ENCODE results near the gene CCL20. TPM values are rescaled to one million over a fixed set of nuclear protein-coding genes. Genes with fewer than 3 reads are reported as not detected.
"Not testable (repeated sequence)": the region's sequence is repeated elsewhere in the genome, so short reads cannot be mapped to it uniquely, and the experiment has no call there.

CCL20 gene
- polyA plus RNA-seq, 1 donor from 2014 or later, result not detected

DNA sequence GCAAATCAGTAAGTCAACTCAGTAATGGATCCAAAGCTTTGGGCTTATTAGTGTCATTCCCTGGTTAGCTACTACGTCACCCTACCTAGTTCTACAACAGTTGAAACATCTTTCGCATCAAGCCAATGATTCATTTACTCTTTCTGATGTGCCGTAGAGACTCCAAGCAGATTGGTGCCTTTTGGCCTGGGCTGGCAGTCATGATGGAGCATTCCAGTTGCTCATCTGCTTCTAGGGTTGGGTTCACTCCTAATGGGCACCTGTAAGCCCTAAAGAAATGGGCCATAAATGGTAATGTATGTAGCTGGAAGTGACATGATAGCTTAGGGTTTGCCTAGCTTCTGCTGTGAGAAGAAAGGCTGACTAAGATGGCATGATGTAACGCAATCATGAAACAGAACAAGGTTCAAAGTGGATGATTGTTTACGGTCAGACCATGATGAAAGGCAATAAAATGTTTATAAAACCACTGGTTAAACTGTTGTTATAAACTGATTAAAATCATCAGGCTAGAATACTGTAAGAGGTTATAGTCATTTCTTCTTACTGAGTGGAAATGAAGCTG is 20.4 kb upstream of the CCL20 start:
- Histone ChIP-seq H3K36me3 (ENCODE audit: insufficient read depth, low read length) (no peaks in the 10 kb centered on the region), H3K4me3 (ENCODE audit: low read length) (no peak overlapping the region), H3F3A (ENCODE audit: insufficient read depth, low read length, poor library complexity, severe bottlenecking) (no peaks in the 10 kb centered on the region), H4K20me1 (ENCODE audit: insufficient read depth) (no peaks in the 10 kb centered on the region), H3K27me3 (ENCODE audit: insufficient read depth, low read depth, low read length) (no peaks in the 10 kb centered on the region), H3K4me2 (ENCODE audit: low read length) (no peak overlapping the region), H3K27ac (ENCODE audit: low read length) (no peak overlapping the region), H3K9me2 (ENCODE audit: insufficient read depth, low read length) (no peaks in the 10 kb centered on the region), H3K9ac (ENCODE audit: low read length) (no peak overlapping the region), H3K9me3 (ENCODE audit: low read length) (no peaks in the 10 kb centered on the region), H2AFZ (ENCODE audit: low read depth, low read length) (no peak overlapping the region), H3K79me2 (replicated peaks; ENCODE audit: insufficient read depth, low read length) (no peaks in the 10 kb centered on the region)
- TF ChIP-seq SMC3 (conservative IDR thresholded peaks at IDR 0.05; ENCODE audit: poor library complexity), result no peak
- no peak for TF ChIP-seq MXI1 (conservative IDR thresholded peaks at IDR 0.05; ENCODE audit: poor library complexity, severe bottlenecking)
- no peak for TF ChIP-seq EZH2 (IDR thresholded peaks at IDR 0.05; ENCODE audit: borderline replicate concordance, insufficient read depth, low read length, poor library complexity, severe bottlenecking)
- no peak for TF ChIP-seq RAD21 (conservative IDR thresholded peaks at IDR 0.05)
- TF ChIP-seq, protein P1, sequence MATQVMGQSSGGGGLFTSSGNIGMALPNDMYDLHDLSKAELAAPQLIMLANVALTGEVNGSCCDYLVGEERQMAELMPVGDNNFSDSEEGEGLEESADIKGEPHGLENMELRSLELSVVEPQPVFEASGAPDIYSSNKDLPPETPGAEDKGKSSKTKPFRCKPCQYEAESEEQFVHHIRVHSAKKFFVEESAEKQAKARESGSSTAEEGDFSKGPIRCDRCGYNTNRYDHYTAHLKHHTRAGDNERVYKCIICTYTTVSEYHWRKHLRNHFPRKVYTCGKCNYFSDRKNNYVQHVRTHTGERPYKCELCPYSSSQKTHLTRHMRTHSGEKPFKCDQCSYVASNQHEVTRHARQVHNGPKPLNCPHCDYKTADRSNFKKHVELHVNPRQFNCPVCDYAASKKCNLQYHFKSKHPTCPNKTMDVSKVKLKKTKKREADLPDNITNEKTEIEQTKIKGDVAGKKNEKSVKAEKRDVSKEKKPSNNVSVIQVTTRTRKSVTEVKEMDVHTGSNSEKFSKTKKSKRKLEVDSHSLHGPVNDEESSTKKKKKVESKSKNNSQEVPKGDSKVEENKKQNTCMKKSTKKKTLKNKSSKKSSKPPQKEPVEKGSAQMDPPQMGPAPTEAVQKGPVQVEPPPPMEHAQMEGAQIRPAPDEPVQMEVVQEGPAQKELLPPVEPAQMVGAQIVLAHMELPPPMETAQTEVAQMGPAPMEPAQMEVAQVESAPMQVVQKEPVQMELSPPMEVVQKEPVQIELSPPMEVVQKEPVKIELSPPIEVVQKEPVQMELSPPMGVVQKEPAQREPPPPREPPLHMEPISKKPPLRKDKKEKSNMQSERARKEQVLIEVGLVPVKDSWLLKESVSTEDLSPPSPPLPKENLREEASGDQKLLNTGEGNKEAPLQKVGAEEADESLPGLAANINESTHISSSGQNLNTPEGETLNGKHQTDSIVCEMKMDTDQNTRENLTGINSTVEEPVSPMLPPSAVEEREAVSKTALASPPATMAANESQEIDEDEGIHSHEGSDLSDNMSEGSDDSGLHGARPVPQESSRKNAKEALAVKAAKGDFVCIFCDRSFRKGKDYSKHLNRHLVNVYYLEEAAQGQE (IDR thresholded peaks at IDR 0.05; ENCODE audit: borderline replicate concordance), result no peak
- TF ChIP-seq POLR2AphosphoS5 (IDR thresholded peaks at IDR 0.05), result no peak
- TF ChIP-seq TAF1 (IDR thresholded peaks at IDR 0.05; ENCODE audit: low read depth), result no peak
- TF ChIP-seq, protein P2, sequence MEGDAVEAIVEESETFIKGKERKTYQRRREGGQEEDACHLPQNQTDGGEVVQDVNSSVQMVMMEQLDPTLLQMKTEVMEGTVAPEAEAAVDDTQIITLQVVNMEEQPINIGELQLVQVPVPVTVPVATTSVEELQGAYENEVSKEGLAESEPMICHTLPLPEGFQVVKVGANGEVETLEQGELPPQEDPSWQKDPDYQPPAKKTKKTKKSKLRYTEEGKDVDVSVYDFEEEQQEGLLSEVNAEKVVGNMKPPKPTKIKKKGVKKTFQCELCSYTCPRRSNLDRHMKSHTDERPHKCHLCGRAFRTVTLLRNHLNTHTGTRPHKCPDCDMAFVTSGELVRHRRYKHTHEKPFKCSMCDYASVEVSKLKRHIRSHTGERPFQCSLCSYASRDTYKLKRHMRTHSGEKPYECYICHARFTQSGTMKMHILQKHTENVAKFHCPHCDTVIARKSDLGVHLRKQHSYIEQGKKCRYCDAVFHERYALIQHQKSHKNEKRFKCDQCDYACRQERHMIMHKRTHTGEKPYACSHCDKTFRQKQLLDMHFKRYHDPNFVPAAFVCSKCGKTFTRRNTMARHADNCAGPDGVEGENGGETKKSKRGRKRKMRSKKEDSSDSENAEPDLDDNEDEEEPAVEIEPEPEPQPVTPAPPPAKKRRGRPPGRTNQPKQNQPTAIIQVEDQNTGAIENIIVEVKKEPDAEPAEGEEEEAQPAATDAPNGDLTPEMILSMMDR (IDR thresholded peaks at IDR 0.05; ENCODE audit: poor library complexity, severe bottlenecking), result no peak
- no peak for TF ChIP-seq EP300 (conservative IDR thresholded peaks at IDR 0.05; ENCODE audit: poor library complexity, severe bottlenecking)

DNA sequence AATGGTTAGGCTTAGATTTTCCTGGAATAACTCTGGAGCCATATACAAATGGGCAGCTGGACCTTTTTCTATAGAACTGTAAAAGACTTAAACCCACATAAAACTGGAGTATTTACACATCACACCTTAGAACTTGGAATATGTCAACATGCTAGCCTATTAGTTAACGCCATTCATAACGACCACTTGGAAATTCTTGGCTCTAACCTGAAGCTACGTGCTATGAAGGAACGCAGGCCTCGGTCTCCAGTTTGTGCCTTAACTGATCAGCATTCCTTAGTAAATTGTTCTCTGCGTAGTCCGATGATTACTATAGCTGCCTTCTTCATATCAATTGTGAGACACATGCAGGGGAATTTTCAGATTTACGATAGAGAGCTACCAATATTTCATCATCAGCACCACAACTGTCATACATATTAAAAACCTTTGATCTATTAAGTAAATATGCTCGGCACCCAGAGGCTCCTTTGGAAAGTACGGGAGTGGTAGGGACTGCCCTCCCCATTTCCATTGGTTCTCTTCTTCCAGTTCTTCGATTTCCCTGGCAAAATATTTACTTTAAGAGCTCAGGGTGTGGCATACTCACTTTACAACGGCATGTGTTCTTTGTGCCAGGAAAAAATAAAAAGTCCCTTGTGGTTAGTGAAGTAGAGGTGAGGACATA is 17.5 kb upstream of the CCL20 start:
- TF ChIP-seq, protein P2 (IDR thresholded peaks at IDR 0.05; ENCODE audit: poor library complexity, severe bottlenecking), result no peak
- TF ChIP-seq MXI1 (conservative IDR thresholded peaks at IDR 0.05; ENCODE audit: poor library complexity, severe bottlenecking) (no peak), SMC3 (conservative IDR thresholded peaks at IDR 0.05; ENCODE audit: poor library complexity) (no peak), POLR2AphosphoS5 (IDR thresholded peaks at IDR 0.05) (no peak), EZH2 (IDR thresholded peaks at IDR 0.05; ENCODE audit: borderline replicate concordance, insufficient read depth, low read length, poor library complexity, severe bottlenecking) (no peak), TAF1 (IDR thresholded peaks at IDR 0.05; ENCODE audit: low read depth) (no peak), RAD21 (conservative IDR thresholded peaks at IDR 0.05) (no peak), EP300 (conservative IDR thresholded peaks at IDR 0.05; ENCODE audit: poor library complexity, severe bottlenecking) (no peak)
- TF ChIP-seq, protein P1 (IDR thresholded peaks at IDR 0.05; ENCODE audit: borderline replicate concordance), result no peak
- H3K4me2 ChIP-seq (ENCODE audit: low read length), result no peak overlapping the region
- no peak overlapping the region for H3K27ac ChIP-seq (ENCODE audit: low read length)
- H3K36me3 ChIP-seq (ENCODE audit: insufficient read depth, low read length), result no peaks in the 10 kb centered on the region
- no peak overlapping the region for H3K4me3 ChIP-seq (ENCODE audit: low read length)
- H3K79me2 ChIP-seq (replicated peaks; ENCODE audit: insufficient read depth, low read length), result no peaks in the 10 kb centered on the region
- no peaks in the 10 kb centered on the region for H3K27me3 ChIP-seq (ENCODE audit: insufficient read depth, low read depth, low read length)
- H3K9me3 ChIP-seq (ENCODE audit: low read length), result no peaks in the 10 kb centered on the region
- no peaks in the 10 kb centered on the region for H3K9me2 ChIP-seq (ENCODE audit: insufficient read depth, low read length)
- H2AFZ ChIP-seq (ENCODE audit: low read depth, low read length), result no peak overlapping the region
- no peaks in the 10 kb centered on the region for H3F3A ChIP-seq (ENCODE audit: insufficient read depth, low read length, poor library complexity, severe bottlenecking)
- no peak overlapping the region for H3K9ac ChIP-seq (ENCODE audit: low read length)
- no peaks in the 10 kb centered on the region for H4K20me1 ChIP-seq (ENCODE audit: insufficient read depth)

DNA sequence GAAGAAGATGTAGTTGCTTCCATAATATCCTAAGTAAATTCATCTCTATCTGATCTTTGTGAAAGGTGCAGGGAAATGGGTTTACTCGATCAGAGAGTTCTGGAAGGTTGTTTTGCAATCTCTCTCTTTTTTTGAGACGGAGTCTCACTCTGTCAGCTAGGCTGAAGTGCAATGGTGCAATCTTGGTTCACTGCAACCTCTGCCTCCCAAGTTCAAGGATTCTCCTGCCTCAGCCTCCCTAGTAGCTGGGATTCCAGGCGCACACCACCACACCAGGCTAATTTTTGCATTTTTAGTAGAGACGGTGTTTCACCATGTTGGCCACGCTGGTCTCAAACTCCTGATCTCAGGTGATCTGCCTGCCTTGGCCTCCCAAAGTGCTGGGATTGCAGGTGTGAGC is 16.9 kb upstream of the CCL20 start:
- not testable (repeated sequence) for H3K9me3 ChIP-seq (ENCODE audit: low read length); H3K36me3 ChIP-seq (ENCODE audit: insufficient read depth, low read length); H3K9ac ChIP-seq (ENCODE audit: low read length); H3F3A ChIP-seq (ENCODE audit: insufficient read depth, low read length, poor library complexity, severe bottlenecking); H3K9me2 ChIP-seq (ENCODE audit: insufficient read depth, low read length); H3K79me2 ChIP-seq (replicated peaks; ENCODE audit: insufficient read depth, low read length); H2AFZ ChIP-seq (ENCODE audit: low read depth, low read length); H3K4me3 ChIP-seq (ENCODE audit: low read length); H3K27ac ChIP-seq (ENCODE audit: low read length); H3K4me2 ChIP-seq (ENCODE audit: low read length); H4K20me1 ChIP-seq (ENCODE audit: insufficient read depth); H3K27me3 ChIP-seq (ENCODE audit: insufficient read depth, low read depth, low read length)
